GM10248 (cell line): ENCODE data around the gene RTN4IP1.

ENCODE experiments used
- CTCF ChIA-PET: fragments of 300-600 bp; sonication (Branson Sonifier 250); formaldehyde crosslinking; extraction: SDS; loops from one replicate; lab custom pipeline; 2021; ENCODE audit warnings: antibody characterized with exemption; lab: Yijun Ruan, JAX
- POLR2A ChIA-PET: fragments of 350-650 bp; sonication (Branson Sonifier 250); formaldehyde crosslinking; extraction: SDS; loops from one replicate; lab custom pipeline; 2020; ENCODE audit warnings: antibody characterized with exemption; lab: Yijun Ruan, JAX
- DNase-seq: peaks from one replicate; pipeline ENCODE4 v3.0.0; 2012; ENCODE audit errors: extremely low spot score
- TF ChIP-seq, protein P1 (sequence below): IDR thresholded peaks from 2 replicates; pipeline ENCODE4 v1.5.1; 2012; ENCODE audit warnings: mild to moderate bottlenecking, low read depth; ENCODE audit errors: extremely low read depth, missing control alignments, control extremely low read depth

The RTN4IP1 gene

DNA sequence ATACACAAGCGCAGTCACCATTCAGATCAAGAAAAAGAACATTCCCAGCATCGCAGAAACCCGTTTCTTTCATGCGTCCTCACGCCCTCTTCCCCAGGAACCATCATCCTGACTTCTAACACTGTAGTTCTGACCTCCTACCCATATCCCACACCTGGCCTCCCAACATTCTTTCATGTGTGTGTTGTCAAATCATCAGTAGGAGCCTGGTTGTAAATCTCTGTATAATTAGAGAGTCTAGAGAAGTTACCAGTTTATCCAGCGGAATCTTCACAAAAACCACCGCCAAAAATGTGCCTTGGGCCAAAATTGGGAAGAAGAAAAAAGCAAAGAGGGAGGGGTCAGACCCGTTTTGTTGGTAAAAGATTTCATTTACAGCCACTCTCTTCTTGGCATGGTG lies 91.6 kb downstream of the RTN4IP1 start:
- POLR2A ChIA-PET, result no interaction called here
- CTCF ChIA-PET, result interaction anchor here (1.1 to 1.9 kb wide), 5 partner anchors 15 to 29 kb away, joined by 3 to 5 read pairs (median 4); no protein-coding TSS in a partner anchor

GRCh38 chr6:106536851-106537250 lies 92.4 kb downstream of the RTN4IP1 start:
- ChIA-PET POLR2A (no interaction called here), CTCF (interaction anchor here (0.9 to 1.9 kb wide), 8 partner anchors 9 to 577 kb away, joined by 3 to 4 read pairs (median 3); no protein-coding TSS in a partner anchor)
- no peak for DNase-seq
- TF ChIP-seq, protein P1, sequence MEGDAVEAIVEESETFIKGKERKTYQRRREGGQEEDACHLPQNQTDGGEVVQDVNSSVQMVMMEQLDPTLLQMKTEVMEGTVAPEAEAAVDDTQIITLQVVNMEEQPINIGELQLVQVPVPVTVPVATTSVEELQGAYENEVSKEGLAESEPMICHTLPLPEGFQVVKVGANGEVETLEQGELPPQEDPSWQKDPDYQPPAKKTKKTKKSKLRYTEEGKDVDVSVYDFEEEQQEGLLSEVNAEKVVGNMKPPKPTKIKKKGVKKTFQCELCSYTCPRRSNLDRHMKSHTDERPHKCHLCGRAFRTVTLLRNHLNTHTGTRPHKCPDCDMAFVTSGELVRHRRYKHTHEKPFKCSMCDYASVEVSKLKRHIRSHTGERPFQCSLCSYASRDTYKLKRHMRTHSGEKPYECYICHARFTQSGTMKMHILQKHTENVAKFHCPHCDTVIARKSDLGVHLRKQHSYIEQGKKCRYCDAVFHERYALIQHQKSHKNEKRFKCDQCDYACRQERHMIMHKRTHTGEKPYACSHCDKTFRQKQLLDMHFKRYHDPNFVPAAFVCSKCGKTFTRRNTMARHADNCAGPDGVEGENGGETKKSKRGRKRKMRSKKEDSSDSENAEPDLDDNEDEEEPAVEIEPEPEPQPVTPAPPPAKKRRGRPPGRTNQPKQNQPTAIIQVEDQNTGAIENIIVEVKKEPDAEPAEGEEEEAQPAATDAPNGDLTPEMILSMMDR, result no peak

More for the DNA sequence above, 91.6 kb downstream of the RTN4IP1 start:
- DNase-seq, result no peak
- TF ChIP-seq, protein P1, result no peak

GRCh38 chr6:106536357-106536756 lies 92.9 kb downstream of the RTN4IP1 start:
- ChIA-PET CTCF (interaction anchor here (0.9 to 1.9 kb wide), 6 partner anchors 9 to 578 kb away, joined by 3 to 4 read pairs (median 3); no protein-coding TSS in a partner anchor), POLR2A (no interaction called here)
- TF ChIP-seq, protein P1, result no peak
- no peak for DNase-seq

DNA sequence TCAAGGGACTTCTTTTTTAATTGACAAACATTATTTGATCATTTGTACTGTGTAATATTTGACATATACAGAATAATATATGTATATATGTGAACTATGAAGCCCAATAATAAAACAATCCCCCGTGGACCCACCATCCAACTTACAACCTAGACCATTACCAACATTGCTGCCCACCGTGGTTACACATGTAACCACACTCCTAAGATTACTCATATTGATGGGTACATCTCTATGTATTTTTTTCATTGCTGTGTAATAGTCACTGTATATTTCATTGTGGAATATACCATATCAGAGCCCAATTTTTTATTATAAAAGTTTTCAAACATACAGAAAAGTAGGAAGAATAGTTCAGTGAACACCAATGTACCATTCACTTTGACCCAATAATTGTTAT lies 94.3 kb downstream of the RTN4IP1 start:
- TF ChIP-seq, protein P1, result no peak
- ChIA-PET POLR2A (interaction anchor here (1.0 to 1.5 kb wide), 2 partner anchors 13 to 15 kb away, joined by 3 to 4 read pairs; no protein-coding TSS in a partner anchor), CTCF (interaction anchor here (0.9 to 2.6 kb wide), 7 partner anchors 10 to 68 kb away, joined by 3 to 9 read pairs (median 6); no protein-coding TSS in a partner anchor)
- DNase-seq, result no peak

- ChIA-PET POLR2A (interaction anchor here (1.0 to 1.5 kb wide), 3 partner anchors 10 to 15 kb away, joined by 3 to 4 read pairs (median 3); no protein-coding TSS in a partner anchor), CTCF (interaction anchor here (0.9 to 2.6 kb wide), 8 partner anchors 10 to 195 kb away, joined by 3 to 9 read pairs (median 6); no protein-coding TSS in a partner anchor)
- DNase-seq, result no peak
- TF ChIP-seq, protein P1, result no peak
These were observed 94.7 kb downstream of the RTN4IP1 start for GRCh38 chr6:106534564-106534982.

- CTCF ChIA-PET, result interaction anchor here (1.2 to 2.6 kb wide), 8 partner anchors 11 to 194 kb away, joined by 3 to 11 read pairs (median 6); no protein-coding TSS in a partner anchor
- POLR2A ChIA-PET, result interaction anchor here (1.0 to 1.5 kb wide), 3 partner anchors 10 to 14 kb away, joined by 3 to 4 read pairs (median 3); no protein-coding TSS in a partner anchor
- TF ChIP-seq, protein P1, result no peak
These were observed 95.3 kb downstream of the RTN4IP1 start for GRCh38 chr6:106534004-106534403.

More at GRCh38 chr6:106534004-106534403, 95.3 kb downstream of the RTN4IP1 start:
- DNase-seq, result no peak
